HEK293 (cell line): ENCODE measurements around the gene CEBPG.

Experiments used
- ATF2 ChIP-seq: fragments of 450-650 bp; formaldehyde crosslinking; IDR thresholded peaks from 2 replicates; pipeline ENCODE4 v1.5.1; 2016; ENCODE audit warnings: missing biosample characterization, missing genetic modification characterization, low read depth
- BCL11A ChIP-seq: fragments of 450-650 bp; formaldehyde crosslinking; IDR thresholded peaks from 2 replicates; pipeline ENCODE4 v1.5.1; 2016; ENCODE audit warnings: low read depth, missing biosample characterization, missing genetic modification characterization
- EGR2 ChIP-seq: fragments of 450-650 bp; formaldehyde crosslinking; IDR thresholded peaks from 2 replicates; pipeline ENCODE4 v1.5.1; 2016; ENCODE audit warnings: low read depth, missing biosample characterization, missing genetic modification characterization
- GLIS1 ChIP-seq: fragments of 450-650 bp; formaldehyde crosslinking; IDR thresholded peaks from 2 replicates; pipeline ENCODE4 v1.5.1; 2016; ENCODE audit warnings: missing biosample characterization, missing genetic modification characterization
- GLIS2 ChIP-seq: fragments of 450-650 bp; formaldehyde crosslinking; IDR thresholded peaks from 2 replicates; pipeline ENCODE4 v1.5.1; 2016; ENCODE audit warnings: missing biosample characterization, missing genetic modification characterization
- KLF16 ChIP-seq: fragments of 450-650 bp; formaldehyde crosslinking; IDR thresholded peaks from 2 replicates; pipeline ENCODE4 v1.5.1; 2017; ENCODE audit warnings: missing biosample characterization, missing genetic modification characterization
- KLF8 ChIP-seq: fragments of 450-650 bp; formaldehyde crosslinking; IDR thresholded peaks from 2 replicates; pipeline ENCODE4 v1.5.1; 2016; ENCODE audit warnings: missing biosample characterization, missing genetic modification characterization
- KLF9 ChIP-seq: fragments of 450-650 bp; formaldehyde crosslinking; IDR thresholded peaks from 2 replicates; pipeline ENCODE4 v1.5.1; 2016; ENCODE audit warnings: missing biosample characterization, missing genetic modification characterization, low read depth
- PATZ1 ChIP-seq: fragments of 450-650 bp; formaldehyde crosslinking; IDR thresholded peaks from 2 replicates; pipeline ENCODE4 v1.5.1; 2016; ENCODE audit warnings: missing biosample characterization, missing genetic modification characterization
- REPIN1 ChIP-seq: fragments of 450-650 bp; formaldehyde crosslinking; IDR thresholded peaks from 2 replicates; pipeline ENCODE4 v1.5.1; 2017; ENCODE audit warnings: missing biosample characterization, missing genetic modification characterization, low read depth
- SP2 ChIP-seq: fragments of 450-650 bp; formaldehyde crosslinking; IDR thresholded peaks from 2 replicates; pipeline ENCODE4 v1.5.1; 2016; ENCODE audit warnings: missing biosample characterization, missing genetic modification characterization
- SP3 ChIP-seq: fragments of 450-650 bp; formaldehyde crosslinking; IDR thresholded peaks from 2 replicates; pipeline ENCODE4 v1.5.1; 2016; ENCODE audit warnings: missing biosample characterization, missing genetic modification characterization
- SP7 ChIP-seq: fragments of 450-650 bp; formaldehyde crosslinking; IDR thresholded peaks from 2 replicates; pipeline ENCODE4 v1.5.1; 2016; ENCODE audit warnings: missing biosample characterization, missing genetic modification characterization
- WT1 ChIP-seq: fragments of 450-650 bp; formaldehyde crosslinking; IDR thresholded peaks from 2 replicates; pipeline ENCODE4 v1.5.1; 2016; ENCODE audit warnings: missing biosample characterization, missing genetic modification characterization
- YY2 ChIP-seq: fragments of 450-650 bp; formaldehyde crosslinking; IDR thresholded peaks from 2 replicates; pipeline ENCODE4 v1.5.1; 2016; ENCODE audit warnings: missing biosample characterization, missing genetic modification characterization
- ZBTB20 ChIP-seq: fragments of 450-650 bp; formaldehyde crosslinking; IDR thresholded peaks from 2 replicates; pipeline ENCODE4 v1.5.1; 2016; ENCODE audit warnings: missing biosample characterization, missing genetic modification characterization
- ZBTB44 ChIP-seq: fragments of 450-650 bp; IDR thresholded peaks from 2 replicates; pipeline ENCODE4 v1.5.1; 2018; ENCODE audit warnings: missing biosample characterization, mild to moderate bottlenecking, missing genetic modification characterization
- ZBTB7A ChIP-seq: fragments of 450-650 bp; formaldehyde crosslinking; IDR thresholded peaks from 2 replicates; pipeline ENCODE4 v1.5.1; 2016; ENCODE audit warnings: low read depth, missing biosample characterization, missing genetic modification characterization
- ZEB2 ChIP-seq: fragments of 450-650 bp; formaldehyde crosslinking; IDR thresholded peaks from 2 replicates; pipeline ENCODE4 v1.5.1; 2016; ENCODE audit warnings: missing biosample characterization, missing genetic modification characterization
- ZFHX2 ChIP-seq: fragments of 450-650 bp; formaldehyde crosslinking; conservative IDR thresholded peaks from 2 replicates; pipeline ENCODE4 v1.5.1; 2016; ENCODE audit warnings: missing biosample characterization, missing genetic modification characterization
- ZFP37 ChIP-seq: fragments of 450-650 bp; formaldehyde crosslinking; IDR thresholded peaks from 2 replicates; pipeline ENCODE4 v1.5.1; 2016; ENCODE audit warnings: missing biosample characterization, missing genetic modification characterization
- ZFP69B ChIP-seq: fragments of 450-650 bp; formaldehyde crosslinking; IDR thresholded peaks from 2 replicates; pipeline ENCODE4 v1.5.1; 2016; ENCODE audit warnings: missing biosample characterization, missing genetic modification characterization
- ZNF112 ChIP-seq: fragments of 450-650 bp; formaldehyde crosslinking; IDR thresholded peaks from 2 replicates; pipeline ENCODE4 v1.5.0; 2017; ENCODE audit warnings: missing biosample characterization, missing genetic modification characterization
- ZNF174 ChIP-seq: fragments of 450-650 bp; formaldehyde crosslinking; IDR thresholded peaks from 2 replicates; pipeline ENCODE4 v1.5.0; 2017; ENCODE audit warnings: missing biosample characterization, mild to moderate bottlenecking, missing genetic modification characterization
- ZNF2 ChIP-seq: fragments of 450-650 bp; formaldehyde crosslinking; IDR thresholded peaks from 2 replicates; pipeline ENCODE4 v1.5.1; 2016; ENCODE audit warnings: missing biosample characterization, missing genetic modification characterization
- ZNF24 ChIP-seq: fragments of 450-650 bp; formaldehyde crosslinking; IDR thresholded peaks from 2 replicates; pipeline ENCODE4 v1.5.1; 2016; ENCODE audit warnings: missing biosample characterization, missing genetic modification characterization
- ZNF341 ChIP-seq: fragments of 450-650 bp; formaldehyde crosslinking; IDR thresholded peaks from 2 replicates; pipeline ENCODE4; 2016; ENCODE audit warnings: low read depth, missing biosample characterization, missing genetic modification characterization
- ZNF366 ChIP-seq: fragments of 450-650 bp; formaldehyde crosslinking; conservative IDR thresholded peaks from 2 replicates; pipeline ENCODE4 v1.5.1; 2016; ENCODE audit warnings: missing biosample characterization, missing genetic modification characterization
- ZNF423 ChIP-seq: fragments of 450-650 bp; formaldehyde crosslinking; IDR thresholded peaks from 2 replicates; pipeline ENCODE4 v1.5.1; 2016; ENCODE audit warnings: missing biosample characterization, missing genetic modification characterization
- ZNF560 ChIP-seq: fragments of 450-650 bp; formaldehyde crosslinking; IDR thresholded peaks from 2 replicates; pipeline ENCODE4 v1.5.1; 2017; ENCODE audit warnings: missing biosample characterization, missing genetic modification characterization, borderline replicate concordance
- ZNF600 ChIP-seq: fragments of 450-650 bp; formaldehyde crosslinking; IDR thresholded peaks from 2 replicates; pipeline ENCODE4 v1.5.1; 2016; ENCODE audit warnings: missing biosample characterization, missing genetic modification characterization
- ZNF629 ChIP-seq: fragments of 450-650 bp; formaldehyde crosslinking; IDR thresholded peaks from 2 replicates; pipeline ENCODE4 v1.5.1; 2017; ENCODE audit warnings: missing biosample characterization, missing genetic modification characterization
- ZNF701 ChIP-seq: fragments of 450-650 bp; formaldehyde crosslinking; IDR thresholded peaks from 2 replicates; pipeline ENCODE4 v1.5.1; 2016; ENCODE audit warnings: missing biosample characterization, missing genetic modification characterization
- ZNF837 ChIP-seq: fragments of 450-650 bp; formaldehyde crosslinking; IDR thresholded peaks from 2 replicates; pipeline ENCODE4 v1.5.1; 2016; ENCODE audit warnings: missing biosample characterization, missing genetic modification characterization
- ZSCAN30 ChIP-seq: fragments of 450-650 bp; IDR thresholded peaks from 2 replicates; pipeline ENCODE4 v1.5.1; 2018; ENCODE audit warnings: missing biosample characterization, mild to moderate bottlenecking, missing genetic modification characterization, moderate library complexity
- ZXDB ChIP-seq: fragments of 450-650 bp; formaldehyde crosslinking; IDR thresholded peaks from 2 replicates; pipeline ENCODE4 v1.5.1; 2016; ENCODE audit warnings: missing biosample characterization, missing genetic modification characterization

Gene CEBPG

GRCh38 chr19:33416307-33417215, 43.1 kb downstream of the CEBPG start (continued):
- peak; percentile 68; the same call in 1 of the 2 replicates for TF ChIP-seq GLIS1 (tag by site-specific recombination)
- TF ChIP-seq EGR2: 0 out of 2 replicates have a peak, but pooled peaks have one; percentile 36
- no peak for TF ChIP-seq ZNF174 (tag by site-specific recombination)
- no peak for TF ChIP-seq ZBTB44 (tag by site-specific recombination)
- peak; percentile 77 for TF ChIP-seq SP3 (tag by site-specific recombination)
- TF ChIP-seq ZEB2 (tag by site-specific recombination): peak; percentile 85
- TF ChIP-seq KLF9 (tag by site-specific recombination): peak; percentile 56; the same call in 1 of the 2 replicates
- TF ChIP-seq ATF2 (tag by site-specific recombination): no peak
- no peak for TF ChIP-seq ZNF837 (tag by site-specific recombination)
- peak; percentile 93 for TF ChIP-seq ZNF600 (tag by site-specific recombination)
- peak; percentile 99 for TF ChIP-seq ZFP69B
- TF ChIP-seq REPIN1 (tag by site-specific recombination): peak; percentile 15; the same call in 1 of the 2 replicates
- peak; percentile 82 for TF ChIP-seq ZNF366 (tag by site-specific recombination)
- peak; percentile 85 for TF ChIP-seq SP7 (tag by site-specific recombination)
- peak; percentile 88 for TF ChIP-seq ZBTB20 (tag by site-specific recombination)
- peak; percentile 92 for TF ChIP-seq ZNF2 (tag by site-specific recombination)
- peak; percentile 76 for TF ChIP-seq ZSCAN30 (tag by site-specific recombination)
- peak; percentile 57; the same call in 1 of the 2 replicates for TF ChIP-seq WT1 (tag by site-specific recombination)
- TF ChIP-seq ZFP37: peak; percentile 81
- TF ChIP-seq YY2: peak; percentile 77
- peak; percentile 92 for TF ChIP-seq GLIS2 (tag by site-specific recombination)
- TF ChIP-seq SP2 (tag by site-specific recombination): peak; percentile 95
- peak; percentile 84 for TF ChIP-seq ZXDB (tag by site-specific recombination)
- peak; percentile 45; the same call in 1 of the 2 replicates for TF ChIP-seq ZNF423 (tag by site-specific recombination)
- TF ChIP-seq KLF16: peak; percentile 83
- TF ChIP-seq ZNF629 (tag by site-specific recombination): peak; percentile 58
- TF ChIP-seq ZNF560 (tag by site-specific recombination): no peak
- peak; percentile 92 for TF ChIP-seq PATZ1
- TF ChIP-seq KLF8 (tag by site-specific recombination): peak; percentile 92
- TF ChIP-seq ZNF24 (tag by site-specific recombination): peak; percentile 69
- TF ChIP-seq ZFHX2 (tag by site-specific recombination): peak; percentile 71
- TF ChIP-seq ZBTB7A (tag by site-specific recombination): peak; percentile 77; the same call in 1 of the 2 replicates
- TF ChIP-seq ZNF112: no peak
- TF ChIP-seq ZNF701: no peak
- peak; percentile 60; the same call in 1 of the 2 replicates for TF ChIP-seq BCL11A (tag by site-specific recombination)
- peak; percentile 86 for TF ChIP-seq ZNF341
